ENCODE measurements around the gene PIP4K2A.

PIP4K2A gene

GRCh38 chr10:22631646-22632278 lies 82.6 kb downstream of the PIP4K2A start:
- no peak for TF ChIP-seq CTCF (IDR thresholded peaks at IDR 0.05)

GRCh38 chr10:22631185-22631584 lies 83.2 kb downstream of the PIP4K2A start:
- TF ChIP-seq CTCF (IDR thresholded peaks at IDR 0.05) = no peak

- no peak for TF ChIP-seq CTCF (IDR thresholded peaks at IDR 0.05)
Observed at GRCh38 chr10:22630234-22631174, 83.9 kb downstream of the PIP4K2A start.

GRCh38 chr10:22629852-22630233 lies 84.5 kb downstream of the PIP4K2A start:
- no peak for TF ChIP-seq CTCF (IDR thresholded peaks at IDR 0.05)

GRCh38 chr10:22629126-22629525 lies 85.3 kb downstream of the PIP4K2A start:
- TF ChIP-seq CTCF (IDR thresholded peaks at IDR 0.05) = no peak

- no peak for TF ChIP-seq CTCF (IDR thresholded peaks at IDR 0.05)
Observed at GRCh38 chr10:22628309-22628708, 86.1 kb downstream of the PIP4K2A start.

GRCh38 chr10:22626784-22627183 lies 87.6 kb downstream of the PIP4K2A start:
- TF ChIP-seq CTCF (IDR thresholded peaks at IDR 0.05) = no peak

All from LNCAP (cell line).